Measurements from ENCODE around the gene TMEM232.
A peak's percentile ranks its signal among the peaks of the same experiment; 100 is the strongest.
"Not testable (repeated sequence)": the region's sequence is repeated elsewhere in the genome, so short reads cannot be mapped to it uniquely, and the experiment has no call there.

The TMEM232 gene

DNA sequence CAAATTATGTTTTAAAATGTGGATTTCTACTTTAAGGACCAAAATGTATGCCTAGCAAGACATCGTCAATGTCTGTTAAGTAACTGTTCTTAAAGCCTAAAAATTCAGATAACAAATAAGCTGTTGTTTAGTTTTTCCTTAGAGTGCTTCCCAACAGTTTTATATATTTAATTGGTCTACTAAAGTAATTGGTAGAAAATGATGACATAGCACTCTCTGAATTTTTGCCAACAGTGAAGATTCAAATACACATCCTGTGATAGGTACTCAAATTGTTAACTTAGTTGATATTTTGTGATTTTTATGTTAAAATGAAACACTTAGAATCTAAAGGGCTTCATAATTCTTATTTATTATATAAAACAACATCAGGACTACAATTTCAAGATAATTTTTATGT, 107.5 kb downstream of the TMEM232 start:
- DNase-seq, result no peak

- no peak for DNase-seq
Observed at GRCh38 chr5:110616009-110616408, 110.5 kb downstream of the TMEM232 start.

GRCh38 chr5:110612794-110613247, 113.7 kb downstream of the TMEM232 start:
- DNase-seq, result peak; percentile 92

- no peak for DNase-seq
Observed at GRCh38 chr5:110611817-110612216, 114.7 kb downstream of the TMEM232 start.

GRCh38 chr5:110594866-110595265, 131.6 kb downstream of the TMEM232 start:
- DNase-seq, result no peak

DNA sequence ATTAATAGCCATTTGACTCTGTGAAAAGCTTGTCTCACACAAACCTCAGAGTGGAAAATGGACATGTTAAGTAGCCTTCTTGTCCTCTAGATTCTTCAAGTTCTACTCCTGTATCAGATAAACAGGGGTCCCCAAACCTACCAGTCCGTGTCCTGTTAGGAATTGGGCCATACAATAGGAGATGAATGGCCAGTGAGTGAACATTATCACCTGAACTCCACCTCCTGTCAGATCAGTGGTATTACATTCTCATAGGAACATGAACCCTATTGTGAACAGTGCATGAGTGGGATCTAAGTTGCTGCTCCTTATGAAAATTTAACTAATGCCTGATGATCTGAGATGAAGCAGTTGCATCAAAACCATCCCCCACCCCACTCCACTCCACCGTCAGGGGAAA, 136.3 kb downstream of the TMEM232 start:
- peak; percentile 41 for DNase-seq

DNA sequence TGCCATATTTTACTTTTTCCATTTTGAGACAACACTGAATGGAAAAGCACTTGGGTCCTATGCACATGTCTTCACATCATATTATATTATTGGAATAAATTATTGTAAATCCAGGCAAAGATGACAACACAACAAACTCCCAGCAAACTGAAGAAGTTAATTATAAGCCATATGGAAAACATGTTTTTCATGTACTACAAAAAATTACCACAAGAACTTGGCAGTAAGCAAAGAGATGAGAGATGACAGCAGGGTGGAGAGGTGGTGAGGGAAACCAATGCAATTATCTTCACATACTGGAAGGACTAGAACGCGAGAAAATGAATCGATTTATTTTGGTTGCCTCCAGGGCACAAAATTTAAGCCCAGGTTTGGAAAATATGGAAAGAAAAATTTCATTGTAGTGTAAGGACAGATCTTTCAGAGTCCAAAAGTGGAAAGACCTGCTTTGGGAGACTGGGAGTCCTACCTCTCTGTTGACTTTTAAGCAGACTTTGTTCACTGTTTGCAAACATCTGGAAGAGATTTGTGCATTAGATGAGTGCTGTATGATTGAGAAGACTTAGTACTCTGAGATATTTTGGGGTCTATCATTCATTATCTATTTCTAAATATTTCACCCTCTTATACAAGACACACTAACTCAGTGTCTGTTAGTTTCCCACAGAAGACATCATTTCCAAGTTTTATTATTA, 138.0 kb downstream of the TMEM232 start:
- DNase-seq, result no peak

DNA sequence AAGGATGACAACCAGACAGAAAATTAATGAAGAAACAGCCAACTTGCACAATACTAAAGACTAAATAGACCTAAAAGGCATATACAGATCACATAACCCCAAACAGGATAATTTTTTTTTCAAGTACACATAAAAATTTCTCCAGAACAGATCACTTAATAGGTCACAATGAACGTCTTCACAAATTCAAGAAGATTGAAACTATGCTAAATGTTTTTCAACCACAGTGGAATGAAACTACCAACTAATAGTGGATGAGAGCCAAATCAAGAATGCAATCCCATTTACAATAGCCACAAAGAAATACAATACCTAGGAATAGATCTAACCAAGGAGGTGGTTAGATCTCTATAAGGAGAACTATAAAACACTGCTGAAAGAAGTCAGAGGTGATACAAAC, 145.8 kb downstream of the TMEM232 start:
- DNase-seq, result no peak

DNA sequence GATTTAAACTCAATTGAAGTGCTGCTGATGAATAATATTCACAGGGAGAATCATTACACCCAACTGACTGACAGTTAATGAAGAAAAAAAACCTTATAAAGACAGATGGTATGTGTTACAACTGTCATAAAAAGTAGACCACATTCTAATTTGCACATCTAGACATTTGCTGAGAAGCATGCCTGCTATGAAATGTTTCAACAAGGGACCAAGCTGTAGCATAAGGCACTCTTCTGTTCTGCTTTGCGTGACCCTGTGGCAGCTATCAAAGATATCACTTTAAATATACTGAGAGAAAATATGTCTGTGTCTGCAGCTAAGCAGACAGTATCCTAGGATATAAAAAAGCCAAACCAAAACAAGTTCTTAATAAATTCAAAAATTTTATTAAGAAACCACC, 153.7 kb downstream of the TMEM232 start:
- no peak for DNase-seq

- DNase-seq, result no peak
Observed at GRCh38 chr5:110562191-110562590, 164.3 kb downstream of the TMEM232 start.

DNA sequence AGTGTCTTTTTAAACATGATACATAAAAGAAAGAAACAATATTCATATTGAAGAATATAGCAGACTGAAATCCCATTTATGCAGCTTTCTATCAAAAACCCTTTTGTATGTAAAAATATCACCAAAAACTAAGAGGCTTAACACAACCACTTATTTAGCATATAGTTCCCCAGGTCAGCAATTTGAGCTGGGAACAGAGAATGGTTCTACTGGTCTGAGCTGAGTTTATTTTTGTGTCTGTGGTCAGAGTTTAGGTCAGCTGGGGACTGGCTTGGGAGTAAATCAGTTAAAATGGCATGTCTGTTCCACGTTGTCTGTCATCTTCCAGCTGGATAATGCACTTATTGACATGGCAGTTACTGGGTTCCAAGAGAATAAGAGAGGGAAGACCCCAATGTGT, 165.0 kb downstream of the TMEM232 start:
- no peak for DNase-seq

DNA sequence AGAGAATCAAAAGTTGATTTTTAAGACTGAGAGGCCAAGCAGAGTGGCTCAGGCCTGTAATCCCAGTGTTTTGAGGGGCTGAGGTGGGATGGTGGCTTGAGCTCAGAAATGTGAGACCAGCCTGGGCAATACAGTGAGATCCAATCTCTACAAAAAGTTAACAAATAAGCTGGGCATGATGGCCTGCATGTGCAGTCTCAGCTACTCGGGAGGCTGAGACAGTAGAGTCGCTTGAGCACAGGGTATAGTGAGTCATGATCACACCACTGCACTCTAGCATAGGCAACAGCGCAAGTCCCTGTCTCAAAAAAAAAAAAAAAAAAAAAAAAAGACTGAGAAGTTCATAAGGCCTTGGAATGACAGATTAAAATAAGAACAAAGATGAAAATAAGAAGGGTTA, 177.2 kb downstream of the TMEM232 start:
- DNase-seq, result no peak

DNA sequence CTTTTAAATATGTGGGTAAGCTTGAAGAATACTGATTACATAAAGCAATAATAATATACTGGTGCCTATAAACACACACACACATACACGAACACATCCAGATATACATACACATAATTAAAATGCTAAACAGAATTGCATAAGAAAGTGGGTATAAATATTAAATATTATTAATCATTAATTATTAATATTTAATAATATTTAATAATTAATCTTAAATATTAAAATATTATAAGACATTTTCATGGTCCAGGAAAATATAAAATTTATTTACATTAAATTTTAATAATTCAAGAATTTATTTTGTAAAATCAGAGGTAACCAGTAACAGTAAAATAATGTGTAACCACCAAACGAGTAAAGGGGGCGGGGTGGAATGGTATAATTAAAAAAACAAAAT, 178.3 kb downstream of the TMEM232 start:
- DNase-seq, result no peak

DNA sequence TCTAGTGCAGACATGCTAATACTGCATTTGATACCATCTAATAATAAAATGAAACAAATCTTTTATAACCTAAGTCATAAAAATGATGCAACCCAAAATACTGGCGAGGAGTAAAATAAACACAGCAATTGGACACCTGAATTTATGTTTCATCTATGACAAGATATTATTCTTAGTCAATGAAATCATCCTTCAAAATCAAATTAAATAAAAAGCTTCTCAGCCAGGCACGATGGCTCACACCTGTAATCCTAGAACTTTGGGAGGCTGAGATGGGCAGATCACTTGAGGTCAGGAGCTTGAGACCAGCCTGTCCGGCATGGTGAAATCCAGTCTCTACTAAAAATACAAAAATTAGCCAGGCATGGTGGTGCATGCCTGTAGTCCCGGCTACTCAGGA, 179.0 kb downstream of the TMEM232 start:
- no peak for DNase-seq

DNA sequence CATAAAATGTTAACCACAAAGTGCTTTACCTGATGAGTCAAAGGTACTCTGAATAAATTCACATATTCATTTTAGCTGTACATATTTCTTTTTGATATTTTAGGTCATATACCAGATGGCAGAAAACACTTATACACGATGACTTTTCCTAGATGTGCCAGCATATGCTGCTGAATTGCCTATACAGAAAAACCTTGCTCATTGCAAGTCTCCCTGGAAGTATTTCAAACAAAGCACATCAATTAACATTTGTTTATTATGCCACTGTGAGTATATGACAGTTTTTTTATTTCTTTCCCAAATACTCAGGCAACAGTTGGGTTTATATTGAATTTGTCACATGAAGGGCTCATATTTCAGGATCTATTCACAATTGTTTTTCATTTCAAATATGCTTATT, 180.8 kb downstream of the TMEM232 start:
- DNase-seq, result no peak

DNA sequence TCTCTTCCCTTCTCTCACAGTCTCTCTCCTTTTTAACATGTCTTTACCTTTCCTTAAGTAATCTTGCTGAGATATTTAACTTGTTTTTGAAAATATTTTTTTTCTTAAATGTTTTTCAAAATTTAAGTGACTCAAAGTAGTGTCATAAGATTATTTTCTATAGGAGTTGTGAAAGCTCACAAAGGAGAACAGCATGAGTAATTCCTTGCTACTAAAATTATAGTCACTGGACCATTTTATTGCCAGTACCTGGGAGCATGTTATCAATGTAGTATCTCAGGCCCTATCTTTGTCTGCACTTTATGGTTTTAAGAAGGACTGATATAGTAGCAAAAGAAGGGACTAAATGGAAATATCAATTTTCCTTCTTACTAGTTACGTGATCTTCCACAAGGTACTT, 181.9 kb downstream of the TMEM232 start:
- DNase-seq, result no peak

DNA sequence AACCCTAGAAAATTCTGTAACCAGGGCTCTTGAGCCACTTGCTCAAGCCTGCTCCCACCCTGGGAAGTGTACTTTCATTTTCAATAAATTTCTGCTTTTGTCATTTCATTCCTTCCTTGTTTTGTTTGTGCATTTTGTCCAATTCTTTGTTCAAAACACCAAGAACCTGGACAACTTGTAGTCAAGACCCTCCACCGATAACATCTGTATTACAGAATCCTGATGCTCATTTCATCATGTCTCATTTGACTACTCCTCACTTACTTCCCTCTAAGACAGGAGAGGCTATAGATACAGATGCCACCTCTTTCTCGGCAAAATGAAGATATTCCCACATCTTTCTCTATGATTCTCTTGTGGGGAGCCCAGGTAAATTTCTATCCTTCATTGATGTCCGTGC, 183.5 kb downstream of the TMEM232 start:
- DNase-seq, result no peak

GRCh38 chr5:110536120-110537115, 190.1 kb downstream of the TMEM232 start:
- no peak for DNase-seq

DNA sequence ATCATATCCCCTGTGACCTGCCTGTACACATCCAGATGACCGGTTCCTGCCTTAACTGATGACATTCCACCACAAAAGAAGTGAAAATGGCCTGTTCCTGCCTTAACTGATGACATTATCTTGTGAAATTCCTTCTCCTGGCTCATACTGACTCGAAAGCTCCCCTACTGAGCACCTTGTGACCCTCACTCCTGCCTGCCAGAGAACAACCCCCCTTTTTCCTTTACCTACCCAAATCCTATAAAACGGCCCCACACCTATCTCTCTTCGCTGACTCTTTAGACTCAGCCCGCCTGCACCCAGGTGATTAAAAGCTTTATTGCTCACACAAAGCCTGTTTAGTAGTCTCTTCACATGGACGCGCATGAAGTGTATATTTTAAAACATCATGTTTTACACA, 191.3 kb downstream of the TMEM232 start:
- DNase-seq, result not testable (repeated sequence)

- DNase-seq, result no peak
Observed at GRCh38 chr5:110525762-110526161, 200.7 kb downstream of the TMEM232 start.

GRCh38 chr5:110517396-110517795, 209.1 kb downstream of the TMEM232 start:
- DNase-seq, result no peak

- no peak for DNase-seq
Observed at GRCh38 chr5:110514030-110514429, 212.4 kb downstream of the TMEM232 start.

DNA sequence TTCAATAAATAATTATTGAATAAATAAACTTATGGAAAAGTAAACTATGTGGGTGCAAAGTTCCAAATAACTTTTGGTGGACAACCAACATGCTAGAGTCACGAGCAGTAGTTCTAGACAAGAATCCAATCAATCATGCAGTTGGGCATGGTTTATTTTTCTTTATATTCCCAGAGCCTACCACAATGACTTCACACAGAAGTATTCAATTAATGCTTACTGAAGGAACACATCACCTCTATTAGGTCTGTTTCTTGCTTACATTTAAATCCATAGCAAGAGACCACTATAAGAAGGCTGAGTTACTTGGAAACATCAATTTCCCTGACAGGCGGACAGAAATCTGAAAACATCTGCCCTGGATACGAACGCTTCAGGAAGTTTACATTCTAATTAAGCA, 214.2 kb downstream of the TMEM232 start:
- no peak for DNase-seq

GRCh38 chr5:110510146-110510545, 216.3 kb downstream of the TMEM232 start:
- DNase-seq, result no peak

Data from hematopoietic multipotent progenitor cell treated with erythropoietin and hydrocortisone succinate and interleukin-3 and kit ligand, for 6 days (in vitro differentiated cells).